ENCODE data around the gene SCAANT1. TPM values are rescaled to one million over a fixed set of nuclear protein-coding genes. Genes with fewer than 3 reads are reported as not detected.
A peak's percentile ranks its signal among the peaks of the same experiment; 100 is the strongest.

The SCAANT1 gene
- total RNA-seq, 1 donor from 2014 or later = not detected

DNA sequence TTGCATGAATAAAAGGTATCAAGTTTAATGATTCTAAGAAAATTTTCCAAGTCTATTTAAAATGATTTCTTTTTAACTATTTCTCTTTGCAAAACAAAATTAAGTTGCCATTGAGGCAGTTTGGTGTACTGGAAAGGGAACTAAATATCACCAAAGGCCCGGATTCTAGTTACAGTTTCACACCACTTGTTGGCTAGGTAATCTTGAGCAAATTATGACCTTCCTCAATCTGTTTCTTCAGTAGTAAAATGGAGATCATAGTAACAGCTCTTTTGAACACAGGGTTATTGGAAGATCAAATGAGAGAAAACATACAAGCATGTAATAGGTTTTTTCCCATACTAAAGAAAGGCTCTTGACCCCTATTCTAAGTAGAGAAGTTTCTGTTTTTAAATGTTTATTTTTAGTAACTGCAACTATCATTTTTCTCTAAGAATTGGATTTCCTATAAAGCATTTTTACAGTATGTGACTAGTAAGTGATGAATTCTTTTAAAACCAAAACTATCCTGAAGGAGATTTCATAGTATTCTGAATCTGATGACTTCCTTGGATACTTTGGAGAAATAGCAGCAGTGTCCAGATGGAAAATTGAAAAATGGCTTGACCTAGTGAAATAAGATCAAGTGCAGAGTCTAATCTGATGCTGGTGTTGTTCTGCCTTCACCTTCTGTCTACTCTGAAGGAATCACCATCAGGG is 15.7 kb downstream of the SCAANT1 start:
- TF ChIP-seq, protein P1, sequence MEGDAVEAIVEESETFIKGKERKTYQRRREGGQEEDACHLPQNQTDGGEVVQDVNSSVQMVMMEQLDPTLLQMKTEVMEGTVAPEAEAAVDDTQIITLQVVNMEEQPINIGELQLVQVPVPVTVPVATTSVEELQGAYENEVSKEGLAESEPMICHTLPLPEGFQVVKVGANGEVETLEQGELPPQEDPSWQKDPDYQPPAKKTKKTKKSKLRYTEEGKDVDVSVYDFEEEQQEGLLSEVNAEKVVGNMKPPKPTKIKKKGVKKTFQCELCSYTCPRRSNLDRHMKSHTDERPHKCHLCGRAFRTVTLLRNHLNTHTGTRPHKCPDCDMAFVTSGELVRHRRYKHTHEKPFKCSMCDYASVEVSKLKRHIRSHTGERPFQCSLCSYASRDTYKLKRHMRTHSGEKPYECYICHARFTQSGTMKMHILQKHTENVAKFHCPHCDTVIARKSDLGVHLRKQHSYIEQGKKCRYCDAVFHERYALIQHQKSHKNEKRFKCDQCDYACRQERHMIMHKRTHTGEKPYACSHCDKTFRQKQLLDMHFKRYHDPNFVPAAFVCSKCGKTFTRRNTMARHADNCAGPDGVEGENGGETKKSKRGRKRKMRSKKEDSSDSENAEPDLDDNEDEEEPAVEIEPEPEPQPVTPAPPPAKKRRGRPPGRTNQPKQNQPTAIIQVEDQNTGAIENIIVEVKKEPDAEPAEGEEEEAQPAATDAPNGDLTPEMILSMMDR (IDR thresholded peaks at IDR 0.05) = no peak
- Histone ChIP-seq H3K9me3 (no peaks in the 10 kb centered on the region), H3K4me3 (no peak overlapping the region), H3K27ac (no peak overlapping the region), H3K36me3 (peaks cover 21% of the 10 kb centered on the region), H3K27me3 (ENCODE audit: low read depth) (no peaks in the 10 kb centered on the region), H3K4me1 (peaks cover 18% of the 10 kb centered on the region)
- intact Hi-C loops (cut with DNase I) = no loop called here
- DNase-seq = no peak
- no peak for ATAC-seq

DNA sequence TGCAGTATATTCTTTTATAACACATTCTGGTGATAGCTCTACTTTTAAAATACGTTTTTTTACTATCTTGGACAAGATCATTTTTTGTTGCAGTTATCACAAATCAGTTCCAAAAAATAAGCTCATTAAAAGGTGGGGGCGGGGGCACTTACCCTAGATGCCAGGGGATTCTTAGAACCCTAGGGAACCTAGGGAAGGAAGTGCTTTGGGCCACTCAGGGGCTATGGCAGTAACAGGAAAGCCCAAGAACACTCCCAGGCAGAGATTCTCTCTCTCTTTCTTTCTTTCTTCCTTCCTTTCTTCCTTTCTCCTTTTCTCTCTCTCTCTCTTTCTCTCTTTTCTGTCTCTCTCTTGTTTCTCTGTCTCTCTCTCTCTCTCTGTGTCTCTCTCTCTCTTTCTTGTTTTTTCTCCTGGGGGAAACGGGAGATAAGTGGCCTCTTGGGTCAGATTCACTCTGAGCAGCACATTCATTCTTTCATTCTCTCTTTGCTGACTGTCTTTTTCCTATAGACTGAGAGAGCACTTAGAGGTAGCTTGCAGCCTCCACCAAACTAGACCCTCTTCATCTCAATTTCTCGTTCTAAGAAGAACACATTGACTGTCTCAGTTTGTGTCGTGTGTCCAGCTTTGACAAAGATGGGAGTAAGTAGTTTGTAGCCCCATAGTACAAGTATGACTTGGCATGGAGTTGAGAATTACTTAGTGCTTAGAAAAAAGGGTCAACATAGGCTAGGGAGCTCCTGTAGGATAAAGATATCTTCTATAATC is 16.6 kb downstream of the SCAANT1 start:
- ATAC-seq = no peak
- intact Hi-C loops (cut with DNase I) = no loop called here
- Histone ChIP-seq H3K4me3 (no peak overlapping the region), H3K9me3 (no peaks in the 10 kb centered on the region), H3K27me3 (ENCODE audit: low read depth) (no peaks in the 10 kb centered on the region), H3K4me1 (peaks cover 18% of the 10 kb centered on the region), H3K27ac (no peak overlapping the region), H3K36me3 (peaks cover 21% of the 10 kb centered on the region)
- TF ChIP-seq, protein P1 (IDR thresholded peaks at IDR 0.05) = no peak
- DNase-seq = no peak

DNA sequence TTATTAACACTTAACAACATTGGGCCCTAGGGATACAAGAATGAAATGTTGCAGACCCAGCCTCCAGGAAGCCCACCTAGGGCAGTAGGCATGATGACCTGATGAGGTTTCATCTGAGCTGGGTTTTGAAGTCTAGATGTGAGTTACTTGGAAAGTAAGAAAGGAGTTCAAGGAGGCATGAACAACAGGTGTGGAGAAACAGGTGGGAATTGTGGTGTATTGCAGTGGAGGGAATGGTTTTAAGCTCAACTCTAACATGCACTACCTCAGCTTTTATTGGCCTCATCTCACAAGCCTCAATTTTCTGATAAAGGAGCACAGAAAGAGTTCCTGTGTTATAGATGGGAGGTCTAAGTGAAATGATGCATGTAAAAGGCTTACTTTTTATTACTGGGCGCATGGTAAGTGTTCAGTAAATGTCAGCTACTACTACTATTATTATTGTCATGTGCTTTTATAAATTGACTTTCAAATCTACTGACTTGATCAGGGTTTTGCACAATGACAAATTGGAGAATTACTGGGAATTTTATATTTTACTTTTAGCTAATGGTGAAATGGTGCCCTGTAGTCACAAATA is 19.3 kb downstream of the SCAANT1 start:
- no peak overlapping the region for H3K27ac ChIP-seq
- peaks cover 18% of the 10 kb centered on the region for H3K4me1 ChIP-seq
- DNase-seq = no peak
- intact Hi-C loops (cut with DNase I) = no loop called here
- no peak overlapping the region for H3K4me3 ChIP-seq
- H3K36me3 ChIP-seq = peaks cover 4% of the 10 kb centered on the region
- TF ChIP-seq, protein P1 (IDR thresholded peaks at IDR 0.05) = no peak
- H3K27me3 ChIP-seq (ENCODE audit: low read depth) = no peaks in the 10 kb centered on the region
- no peak for ATAC-seq
- H3K9me3 ChIP-seq = no peaks in the 10 kb centered on the region

DNA sequence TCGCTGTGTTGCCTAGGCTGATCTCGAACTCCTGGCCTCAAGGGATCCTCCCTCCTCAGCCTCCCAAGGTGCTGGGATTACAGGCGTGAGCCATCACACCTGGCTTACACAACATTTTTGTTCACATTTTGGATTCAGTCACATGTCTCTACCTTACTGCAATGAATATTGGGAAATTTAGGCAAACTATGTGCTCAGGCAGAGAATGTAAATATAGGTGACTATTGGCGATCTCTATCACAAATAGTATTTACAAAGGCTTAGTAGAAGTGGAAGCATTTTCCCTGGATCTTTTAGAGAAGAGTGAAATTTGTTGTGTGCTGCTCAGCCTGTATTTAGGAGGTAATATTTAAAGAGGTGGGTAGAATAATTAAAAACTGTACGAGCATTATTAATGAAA is 20.7 kb downstream of the SCAANT1 start:
- Histone ChIP-seq H3K4me1 (peaks cover 16% of the 10 kb centered on the region), H3K27ac (no peak overlapping the region), H3K9me3 (no peaks in the 10 kb centered on the region), H3K4me3 (no peak overlapping the region), H3K27me3 (ENCODE audit: low read depth) (no peaks in the 10 kb centered on the region), H3K36me3 (peaks cover 4% of the 10 kb centered on the region)
- TF ChIP-seq, protein P1 (IDR thresholded peaks at IDR 0.05) = no peak
- intact Hi-C loops (cut with DNase I) = no loop called here
- DNase-seq = no peak
- ATAC-seq = no peak

DNA sequence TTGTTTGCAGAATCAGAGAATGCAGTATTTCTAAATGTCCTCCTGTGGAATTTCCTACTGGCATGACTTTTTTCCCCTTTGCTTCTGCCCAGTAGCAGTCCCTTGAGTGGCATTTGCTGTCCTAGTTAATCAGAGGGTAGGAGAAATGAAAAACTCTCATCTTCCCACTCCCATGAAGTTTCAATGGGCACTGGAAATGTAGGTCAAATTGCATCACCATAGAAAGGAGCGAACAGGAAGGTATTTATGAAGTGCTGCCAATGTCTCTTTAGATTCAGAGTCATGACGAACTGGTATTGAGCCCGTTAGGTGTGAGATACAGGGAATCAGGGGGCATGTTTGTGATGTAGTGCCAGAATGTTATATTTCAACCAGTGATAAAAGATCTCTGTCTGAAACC is 25.3 kb downstream of the SCAANT1 start:
- intact Hi-C loops (cut with DNase I) = no loop called here
- TF ChIP-seq, protein P1 (IDR thresholded peaks at IDR 0.05) = no peak
- peaks cover 12% of the 10 kb centered on the region for H3K4me1 ChIP-seq
- no peak overlapping the region for H3K4me3 ChIP-seq
- ATAC-seq (peak; percentile 39 to 68), DNase-seq (no peak)
- H3K9me3 ChIP-seq = no peaks in the 10 kb centered on the region
- H3K36me3 ChIP-seq = peaks cover 3% of the 10 kb centered on the region
- no peaks in the 10 kb centered on the region for H3K27me3 ChIP-seq (ENCODE audit: low read depth)
- H3K27ac ChIP-seq = no peak overlapping the region

All from lower lobe of right lung (tissue), 2 donors.